RWPE2 (cell line): Measurements from ENCODE around the gene NCAM1.
A peak's percentile ranks its signal among the peaks of the same experiment; 100 is the strongest.

Source experiments
- ATAC-seq: fragments of 200-7000 bp; cut with Tn5 transposase; 3 replicates; pipeline ENCODE4 v1.9.1; 2021; ENCODE audit warnings: low read depth
- DNase-seq: peaks from one replicate; pipeline ENCODE4 v3.0.0-alpha.2; 2020; ENCODE audit warnings: low spot score
- H3K27ac ChIP-seq: fragments of 450-650 bp; 2 replicates; pipeline ENCODE4 v1.5.1; 2017; ENCODE audit warnings: mild to moderate bottlenecking; ENCODE audit not compliant: poor library complexity, severe bottlenecking
- H3K27me3 ChIP-seq: fragments of 250-450 bp; sonication (Bioruptor Pico); 2 replicates; pipeline ENCODE4 v1.5.1; 2021; ENCODE audit warnings: mild to moderate bottlenecking, moderate library complexity; ENCODE audit not compliant: insufficient read depth, poor library complexity, severe bottlenecking
- H3K36me3 ChIP-seq: fragments of 250-450 bp; sonication (Bioruptor Pico); 2 replicates; pipeline ENCODE4 v1.5.1; 2020; ENCODE audit warnings: low read depth, mild to moderate bottlenecking, moderate library complexity
- H3K4me1 ChIP-seq: fragments of 250-450 bp; sonication (Bioruptor Pico); 2 replicates; pipeline ENCODE4 v1.5.1; 2021; ENCODE audit warnings: mild to moderate bottlenecking, moderate library complexity; ENCODE audit not compliant: insufficient read depth, poor library complexity, severe bottlenecking
- H3K4me3 ChIP-seq: fragments of 250-450 bp; sonication (Bioruptor Pico); 2 replicates; pipeline ENCODE4 v1.5.1; 2021; ENCODE audit warnings: mild to moderate bottlenecking, moderate library complexity; ENCODE audit not compliant: severe bottlenecking
- H3K9me3 ChIP-seq: fragments of 250-450 bp; sonication (Bioruptor Pico); 2 replicates; pipeline ENCODE4 v1.5.1; 2021; ENCODE audit warnings: mild to moderate bottlenecking, moderate library complexity; ENCODE audit not compliant: severe bottlenecking
- CTCF ChIP-seq: fragments of 450-650 bp; IDR thresholded peaks from one replicate; pipeline ENCODE4 v1.5.1; 2017; ENCODE audit warnings: mild to moderate bottlenecking, moderate library complexity; ENCODE audit not compliant: poor library complexity, severe bottlenecking

Gene NCAM1

GRCh38 chr11:113172382-113172951 is 211.2 kb downstream of the NCAM1 start:
- ATAC-seq (no peak), DNase-seq (no peak)
- Histone ChIP-seq H3K4me3 (no peak overlapping the region), H3K36me3 (no peaks in the 10 kb centered on the region), H3K9me3 (no peaks in the 10 kb centered on the region), H3K27me3 (no peaks in the 10 kb centered on the region), H3K4me1 (no peaks in the 10 kb centered on the region), H3K27ac (no peak overlapping the region)
- TF ChIP-seq CTCF = no peak

GRCh38 chr11:113173126-113173525 is 211.9 kb downstream of the NCAM1 start:
- H3K9me3 ChIP-seq = no peaks in the 10 kb centered on the region
- no peak for TF ChIP-seq CTCF
- no peak overlapping the region for H3K4me3 ChIP-seq
- no peaks in the 10 kb centered on the region for H3K36me3 ChIP-seq
- H3K4me1 ChIP-seq = no peaks in the 10 kb centered on the region
- no peak for DNase-seq
- ATAC-seq = no peak
- H3K27ac ChIP-seq = no peak overlapping the region
- no peaks in the 10 kb centered on the region for H3K27me3 ChIP-seq

- Histone ChIP-seq H3K36me3 (no peaks in the 10 kb centered on the region), H3K9me3 (no peaks in the 10 kb centered on the region), H3K4me1 (no peaks in the 10 kb centered on the region), H3K4me3 (no peak overlapping the region), H3K27ac (no peak overlapping the region), H3K27me3 (no peaks in the 10 kb centered on the region)
- DNase-seq (no peak), ATAC-seq (no peak)
- no peak for TF ChIP-seq CTCF
These were observed 213.7 kb downstream of the NCAM1 start for GRCh38 chr11:113174882-113175281.

- peak; percentile 85 for ATAC-seq
- H3K27ac ChIP-seq = no peak overlapping the region
- no peaks in the 10 kb centered on the region for H3K27me3 ChIP-seq
- H3K4me3 ChIP-seq = no peak overlapping the region
- no peak for DNase-seq
- no peaks in the 10 kb centered on the region for H3K9me3 ChIP-seq
- H3K36me3 ChIP-seq = no peaks in the 10 kb centered on the region
- no peaks in the 10 kb centered on the region for H3K4me1 ChIP-seq
- TF ChIP-seq CTCF = no peak
These were observed 215.6 kb downstream of the NCAM1 start for GRCh38 chr11:113176599-113177360.

- H3K4me1 ChIP-seq = no peaks in the 10 kb centered on the region
- H3K4me3 ChIP-seq = no peak overlapping the region
- H3K27me3 ChIP-seq = no peaks in the 10 kb centered on the region
- no peak for TF ChIP-seq CTCF
- ATAC-seq = no peak
- DNase-seq = no peak
- H3K27ac ChIP-seq = no peak overlapping the region
- H3K9me3 ChIP-seq = no peaks in the 10 kb centered on the region
- no peaks in the 10 kb centered on the region for H3K36me3 ChIP-seq
These were observed 216.5 kb downstream of the NCAM1 start for GRCh38 chr11:113177671-113178070.
